Measurements from ENCODE around the gene SSNA1. TPM values are rescaled to one million over a fixed set of nuclear protein-coding genes. Genes with fewer than 3 reads are reported as not detected.

Gene SSNA1
- total RNA-seq, 1 experiment from 2014 or later: 62.3 TPM

DNA sequence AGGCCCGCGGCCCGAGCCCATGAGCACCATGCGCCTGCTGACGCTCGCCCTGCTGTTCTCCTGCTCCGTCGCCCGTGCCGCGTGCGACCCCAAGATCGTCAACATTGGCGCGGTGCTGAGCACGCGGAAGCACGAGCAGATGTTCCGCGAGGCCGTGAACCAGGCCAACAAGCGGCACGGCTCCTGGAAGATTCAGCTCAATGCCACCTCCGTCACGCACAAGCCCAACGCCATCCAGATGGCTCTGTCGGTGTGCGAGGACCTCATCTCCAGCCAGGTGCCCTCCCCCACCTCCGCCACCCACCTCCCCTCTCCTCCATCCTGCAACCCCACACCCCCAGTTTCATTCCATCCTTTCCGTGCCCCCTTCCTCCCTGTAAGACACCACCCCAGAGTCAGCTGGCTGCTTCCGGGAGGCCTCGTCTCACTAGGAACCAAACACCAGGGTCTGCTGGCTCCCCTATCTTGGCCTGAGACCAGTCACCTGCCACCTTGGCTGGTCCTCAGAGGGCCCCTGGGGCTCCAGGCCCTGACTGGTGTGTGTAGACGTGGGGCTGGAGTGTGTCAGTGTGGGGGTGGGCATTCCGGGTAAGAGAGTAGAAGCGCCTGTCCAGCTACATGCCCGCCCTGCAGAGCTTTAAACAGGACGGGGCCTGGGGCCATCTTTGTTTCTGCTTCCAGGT lies 48.9 kb upstream of the SSNA1 start:
- intact Hi-C loops (cut with micrococcal nuclease; ENCODE audit: unreplicated experiment): loop anchor here (5.0 kb wide), 1 partner anchor 497 kb away; no protein-coding TSS in a partner anchor
- H3K27ac Mint-ChIP-seq (ENCODE audit: unreplicated experiment): no peak overlapping the region

GRCh38 chr9:137140151-137141012 lies 48.1 kb upstream of the SSNA1 start:
- CTCF ChIA-PET: interaction anchor here (0.6 to 0.7 kb wide), 2 partner anchors 22 to 42 kb away, joined by 3 to 7 read pairs; no protein-coding TSS in a partner anchor
- Mint-ChIP-seq H3K27ac (ENCODE audit: unreplicated experiment) (no peak overlapping the region), H3K9me3 (ENCODE audit: unreplicated experiment) (no peaks in the 10 kb centered on the region), H3K36me3 (ENCODE audit: insufficient read depth, unreplicated experiment) (peaks cover 6% of the 10 kb centered on the region), H3K4me3 (ENCODE audit: unreplicated experiment) (no peak overlapping the region), H3K4me1 (ENCODE audit: low read depth, unreplicated experiment) (no peaks in the 10 kb centered on the region), H3K27me3 (ENCODE audit: insufficient read depth, unreplicated experiment) (peaks cover 9% of the 10 kb centered on the region)
- Histone ChIP-seq H3K4me1 (peaks cover 10% of the 10 kb centered on the region; the same call in 1 of the 2 replicates), H3K4me3 (ENCODE audit: low read depth, low read length) (no peak overlapping the region), H3K36me3 (ENCODE audit: control insufficient read depth, insufficient read depth, low read length) (no peaks in the 10 kb centered on the region), H3K27me3 (replicated peaks; ENCODE audit: control insufficient read depth, insufficient read depth, low read length) (no peaks in the 10 kb centered on the region), H3K9me3 (no peaks in the 10 kb centered on the region)
- DNase-seq: no peak
- TF ChIP-seq CTCF (IDR thresholded peaks at IDR 0.05; ENCODE audit: insufficient read depth in 1 of 2, low read depth in 1 of 2, low read length in 1 of 2, severe bottlenecking in 1 of 2, unreplicated experiment in 1 of 2): no peak
- intact Hi-C loops (cut with micrococcal nuclease; ENCODE audit: unreplicated experiment): loop anchor here (5.0 kb wide), 1 partner anchor 498 kb away; no protein-coding TSS in a partner anchor
- BruUV-seq (replicated peaks): no TSS peak
- POLR2A ChIA-PET: no interaction called here

More for the DNA sequence above, 48.9 kb upstream of the SSNA1 start:
- DNase-seq: no peak
- H3K9me3 ChIP-seq: no peaks in the 10 kb centered on the region
- H3K9me3 Mint-ChIP-seq (ENCODE audit: unreplicated experiment): no peaks in the 10 kb centered on the region
- no peaks in the 10 kb centered on the region for H3K27me3 ChIP-seq (replicated peaks; ENCODE audit: control insufficient read depth, insufficient read depth, low read length)
- no peak for TF ChIP-seq CTCF (IDR thresholded peaks at IDR 0.05; ENCODE audit: insufficient read depth in 1 of 2, low read depth in 1 of 2, low read length in 1 of 2, severe bottlenecking in 1 of 2, unreplicated experiment in 1 of 2)
- H3K4me1 Mint-ChIP-seq (ENCODE audit: low read depth, unreplicated experiment): no peaks in the 10 kb centered on the region
- H3K4me3 Mint-ChIP-seq (ENCODE audit: unreplicated experiment): no peak overlapping the region
- peaks cover 9% of the 10 kb centered on the region for H3K27me3 Mint-ChIP-seq (ENCODE audit: insufficient read depth, unreplicated experiment)
- ChIA-PET POLR2A (no interaction called here), CTCF (interaction anchor here (0.6 kb wide), 1 partner anchor 23 kb away, joined by 7 read pairs; no protein-coding TSS in a partner anchor)
- H3K4me1 ChIP-seq: peaks cover 10% of the 10 kb centered on the region; the same call in 1 of the 2 replicates
- H3K36me3 Mint-ChIP-seq (ENCODE audit: insufficient read depth, unreplicated experiment): peaks cover 6% of the 10 kb centered on the region
- H3K36me3 ChIP-seq (ENCODE audit: control insufficient read depth, insufficient read depth, low read length): no peaks in the 10 kb centered on the region
- no peak overlapping the region for H3K4me3 ChIP-seq (ENCODE audit: low read depth, low read length)
- no TSS peak for BruUV-seq (replicated peaks)

All from Caco-2 (cell line).